T-helper 1 cell treated with Interleukin-12 subunit alpha and Interleukin-12 subunit beta and Interleukin-4 antibody, amounts not matched to agents 30 μg/mL and 1 μg/mL, for 36 hours (primary cell): ENCODE measurements around the gene HIPK2.

Experiments
- H3K27ac Mint-ChIP-seq: one replicate; pipeline ENCODE4 v1.8.0; 2021; ENCODE audit warnings: mild to moderate bottlenecking, mixed read lengths
- H3K27me3 Mint-ChIP-seq: one replicate; pipeline ENCODE4 v1.8.0; 2021; ENCODE audit warnings: low read depth, mixed read lengths
- H3K36me3 Mint-ChIP-seq: one replicate; pipeline ENCODE4 v1.8.0; 2021; ENCODE audit warnings: low read depth, mixed read lengths
- H3K4me1 Mint-ChIP-seq: one replicate; pipeline ENCODE4 v1.8.0; 2021; ENCODE audit warnings: low read depth, mixed read lengths
- H3K4me3 Mint-ChIP-seq: one replicate; pipeline ENCODE4 v1.8.0; 2021; ENCODE audit warnings: mild to moderate bottlenecking, moderate library complexity, mixed read lengths
- H3K9me3 Mint-ChIP-seq: one replicate; pipeline ENCODE4 v1.8.0; 2021; ENCODE audit warnings: mixed read lengths

Gene HIPK2

DNA sequence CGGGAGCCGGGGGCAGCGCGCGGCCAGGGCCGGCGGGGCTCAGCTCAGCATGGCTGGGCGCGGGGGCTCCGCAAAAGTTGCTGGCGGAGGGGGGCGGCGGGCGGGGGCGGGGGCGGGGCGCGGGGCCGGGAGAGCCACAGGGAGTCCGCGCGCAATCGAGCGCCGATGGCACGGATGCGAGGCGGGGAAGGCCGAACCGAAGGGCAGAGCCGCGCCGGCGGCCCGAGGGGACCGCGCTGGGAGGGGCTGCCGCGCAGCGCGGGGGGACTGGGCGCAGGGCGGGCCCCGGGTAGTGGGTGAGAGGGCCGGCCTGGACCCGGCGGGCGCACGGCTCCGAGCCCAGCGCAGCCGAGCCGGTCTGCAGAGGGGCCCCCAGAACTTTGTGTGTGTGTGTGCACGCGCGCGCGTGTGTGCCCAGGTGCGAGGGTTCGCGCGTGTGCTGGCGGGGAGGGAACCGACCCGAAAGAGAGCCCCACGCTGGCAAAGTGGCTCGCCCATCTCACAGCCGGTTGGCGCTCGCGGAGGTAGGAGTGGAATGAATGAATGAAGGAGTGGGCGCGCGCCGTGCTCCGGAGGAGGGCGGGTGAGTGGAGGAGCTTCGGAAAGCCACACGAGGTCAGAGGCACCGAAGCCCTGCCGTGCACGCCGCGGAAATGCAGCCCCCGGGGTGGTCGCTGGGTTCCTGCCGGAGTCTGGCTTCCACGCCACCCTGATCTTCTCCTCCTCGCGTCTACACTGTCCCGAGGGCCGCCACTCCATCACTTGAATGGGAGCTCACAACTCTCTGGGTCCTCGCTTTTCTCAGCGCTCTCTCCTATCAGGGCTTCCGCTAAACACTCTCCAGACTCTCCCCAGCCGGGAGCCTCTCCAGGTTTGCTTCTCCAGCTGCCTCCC, at the start of gene HIPK2:
TSS of gene HIPK2 (minus strand) at position 51 of the 894 bp plus-strand sequence. CDS start 375 bp downstream, outside the sequence.
- peaks cover 26% of the 10 kb centered on the region for H3K27me3 Mint-ChIP-seq
- H3K4me1 Mint-ChIP-seq, result peaks cover 37% of the 10 kb centered on the region
- H3K9me3 Mint-ChIP-seq, result no peaks in the 10 kb centered on the region
- peaks cover 5% of the 10 kb centered on the region for H3K36me3 Mint-ChIP-seq
- H3K4me3 Mint-ChIP-seq, result peak within 1 kb of the TSS; percentile 99
- peak within 1 kb of the TSS; percentile 97 for H3K27ac Mint-ChIP-seq

DNA sequence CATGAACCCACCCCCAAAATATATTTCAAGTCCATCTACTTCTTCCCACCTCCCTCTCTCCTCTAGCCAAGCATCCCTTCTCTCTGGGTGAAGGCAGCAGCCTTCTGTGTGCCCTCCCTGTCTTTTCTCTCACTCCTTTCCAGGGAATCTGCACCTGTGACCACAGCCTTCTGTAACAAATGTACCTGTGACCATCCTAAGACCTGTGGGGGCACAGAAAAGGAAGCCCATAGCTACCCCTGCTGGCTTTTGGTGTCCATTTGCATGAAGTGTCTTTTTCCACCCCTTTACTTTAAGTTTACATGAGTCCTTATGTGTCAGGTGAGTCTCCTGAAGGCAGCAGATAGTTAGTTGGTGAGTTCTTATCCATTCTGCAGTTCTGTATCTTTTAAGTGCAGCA, 49.2 kb upstream of the HIPK2 start:
- H3K9me3 Mint-ChIP-seq, result no peaks in the 10 kb centered on the region
- H3K4me1 Mint-ChIP-seq, result peaks cover 33% of the 10 kb centered on the region

DNA sequence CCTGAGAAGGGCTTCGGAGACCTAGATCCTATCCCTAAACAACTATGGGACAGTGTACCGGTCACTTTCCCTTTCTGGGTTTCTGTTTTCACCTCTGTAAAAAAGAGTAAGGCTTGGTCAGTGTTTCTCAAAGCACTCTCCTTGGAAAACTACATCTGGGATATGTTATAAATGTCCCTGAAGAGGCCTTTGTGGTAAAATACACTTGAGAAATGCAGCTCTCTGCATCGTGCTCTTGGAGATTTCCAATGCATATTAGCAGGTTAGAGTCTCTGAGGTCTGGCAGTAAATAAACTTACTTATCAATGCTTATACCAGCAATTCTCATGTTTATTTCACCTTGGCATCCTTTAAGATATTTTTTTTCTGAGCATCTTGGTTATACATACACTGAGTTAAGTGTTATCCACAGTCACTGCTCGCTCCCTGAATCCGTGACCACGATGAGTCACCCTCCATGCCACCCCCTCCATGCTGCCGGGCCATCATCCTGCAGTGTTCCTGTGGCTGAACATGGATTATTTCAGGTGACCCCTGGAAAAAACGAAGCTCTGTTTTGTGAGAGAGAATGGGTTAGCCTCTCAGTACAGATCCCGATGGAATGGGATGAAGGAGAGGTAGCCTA, 48.0 kb upstream of the HIPK2 start:
- no peak overlapping the region for H3K27ac Mint-ChIP-seq
- peaks cover 27% of the 10 kb centered on the region for H3K4me1 Mint-ChIP-seq
- no peaks in the 10 kb centered on the region for H3K9me3 Mint-ChIP-seq
- H3K4me3 Mint-ChIP-seq, result no peak overlapping the region
- peaks cover 13% of the 10 kb centered on the region for H3K27me3 Mint-ChIP-seq
- H3K36me3 Mint-ChIP-seq, result peaks cover under 1% of the 10 kb centered on the region

More for the DNA sequence above, 49.2 kb upstream of the HIPK2 start:
- Mint-ChIP-seq H3K36me3 (peaks cover 4% of the 10 kb centered on the region), H3K27me3 (peaks cover 13% of the 10 kb centered on the region), H3K27ac (no peak overlapping the region), H3K4me3 (no peak overlapping the region)

DNA sequence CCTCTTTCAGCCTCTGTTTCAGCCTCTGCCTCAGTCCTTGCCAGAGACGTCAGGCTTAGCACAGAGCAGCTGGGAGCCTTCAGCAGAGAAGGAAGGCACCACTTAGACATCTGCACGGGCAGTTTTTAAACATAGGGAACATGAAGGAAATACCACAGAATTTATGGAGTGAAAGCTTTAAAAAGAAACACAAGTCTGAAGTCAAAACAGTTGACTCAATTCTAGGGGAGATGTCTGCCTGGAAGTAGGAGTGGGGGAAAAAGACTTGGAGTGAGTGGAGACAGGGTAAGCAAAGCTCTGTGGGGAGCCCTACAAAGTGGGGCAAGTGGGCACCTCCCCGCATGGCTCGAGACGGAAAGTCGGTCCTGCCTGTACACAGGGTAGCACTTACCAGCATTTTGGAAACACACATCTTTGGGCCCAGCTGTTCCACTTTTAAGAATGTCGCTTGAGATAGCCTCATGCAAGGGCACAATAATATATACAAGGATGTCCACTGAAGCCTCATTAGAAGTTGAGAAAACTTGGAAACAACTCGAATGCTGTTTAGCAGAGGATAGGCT, 46.2 kb upstream of the HIPK2 start:
- H3K27ac Mint-ChIP-seq, result no peak overlapping the region
- no peaks in the 10 kb centered on the region for H3K9me3 Mint-ChIP-seq
- H3K36me3 Mint-ChIP-seq, result no peaks in the 10 kb centered on the region
- H3K27me3 Mint-ChIP-seq, result peaks cover 13% of the 10 kb centered on the region
- no peak overlapping the region for H3K4me3 Mint-ChIP-seq
- H3K4me1 Mint-ChIP-seq, result peaks cover 12% of the 10 kb centered on the region

DNA sequence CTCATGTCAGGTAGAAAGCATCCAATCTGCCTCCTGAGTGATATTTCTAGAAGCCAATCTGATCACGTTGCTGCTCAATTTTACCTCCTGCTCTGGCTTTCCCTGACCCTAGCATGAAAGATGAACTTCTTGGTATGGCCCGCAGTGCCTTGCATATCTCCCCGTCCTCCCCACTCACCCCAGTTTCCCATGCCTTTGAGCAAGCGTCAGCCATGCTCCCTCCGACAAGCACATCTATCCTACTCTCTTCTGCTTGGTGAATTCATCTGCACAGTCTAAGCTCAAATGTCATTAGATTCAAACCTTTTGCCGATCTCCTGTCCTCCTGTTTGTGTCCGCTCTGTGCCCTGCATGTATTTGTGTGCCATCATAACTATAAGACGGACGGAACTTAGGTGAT, 45.1 kb upstream of the HIPK2 start:
- Mint-ChIP-seq H3K9me3 (no peaks in the 10 kb centered on the region), H3K4me1 (peaks cover 6% of the 10 kb centered on the region), H3K27ac (no peak overlapping the region), H3K27me3 (peaks cover 11% of the 10 kb centered on the region), H3K4me3 (no peak overlapping the region), H3K36me3 (no peaks in the 10 kb centered on the region)

GRCh38 chr7:139821349-139822105, 43.7 kb upstream of the HIPK2 start:
- no peaks in the 10 kb centered on the region for H3K36me3 Mint-ChIP-seq
- H3K9me3 Mint-ChIP-seq, result peaks cover 5% of the 10 kb centered on the region
- no peaks in the 10 kb centered on the region for H3K4me1 Mint-ChIP-seq
- H3K4me3 Mint-ChIP-seq, result no peak overlapping the region
- no peak overlapping the region for H3K27ac Mint-ChIP-seq
- H3K27me3 Mint-ChIP-seq, result no peaks in the 10 kb centered on the region

DNA sequence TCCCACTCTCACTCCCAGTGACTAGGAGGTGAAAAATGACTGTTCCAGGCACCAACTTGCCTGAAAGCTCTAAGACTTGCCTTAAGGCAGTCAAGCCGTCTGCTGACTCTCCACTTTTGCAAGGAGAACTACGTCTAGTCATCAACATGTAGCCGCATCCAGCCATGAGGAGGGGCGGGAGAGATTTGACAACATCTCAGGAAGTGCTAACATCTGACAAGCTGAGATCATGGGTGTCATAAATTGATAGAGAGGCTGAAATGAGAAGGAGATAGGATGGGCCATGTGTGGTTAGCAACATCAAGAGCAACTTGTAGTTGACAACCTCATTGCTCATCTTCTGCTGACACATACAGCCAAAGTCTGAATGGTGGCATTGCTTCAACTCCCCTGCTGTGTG, 42.3 kb upstream of the HIPK2 start:
- no peaks in the 10 kb centered on the region for H3K27me3 Mint-ChIP-seq
- no peak overlapping the region for H3K27ac Mint-ChIP-seq
- no peaks in the 10 kb centered on the region for H3K4me1 Mint-ChIP-seq
- H3K4me3 Mint-ChIP-seq, result no peak overlapping the region
- peaks cover 13% of the 10 kb centered on the region for H3K9me3 Mint-ChIP-seq
- H3K36me3 Mint-ChIP-seq, result peaks cover 2% of the 10 kb centered on the region

DNA sequence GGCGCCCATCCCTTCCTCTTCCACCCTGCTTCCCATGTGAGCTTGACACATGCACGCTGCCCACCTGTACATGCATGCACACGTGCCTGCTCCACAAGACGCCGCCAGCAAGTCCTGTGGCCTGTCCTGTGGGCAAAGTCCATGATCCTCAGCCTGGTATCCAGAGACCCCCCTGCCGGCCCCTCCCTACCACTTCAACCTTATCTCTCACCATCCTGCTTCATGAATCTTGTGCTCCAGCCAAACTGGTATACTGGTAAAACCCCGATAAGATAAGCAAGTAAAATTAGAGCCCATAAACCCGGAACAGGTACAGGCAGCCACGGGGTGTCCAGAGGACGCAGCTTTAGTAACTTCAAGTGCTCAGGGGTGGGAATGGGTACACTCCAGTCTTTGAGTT, 39.5 kb upstream of the HIPK2 start:
- no peak overlapping the region for H3K27ac Mint-ChIP-seq
- peaks cover 13% of the 10 kb centered on the region for H3K9me3 Mint-ChIP-seq
- H3K4me1 Mint-ChIP-seq, result peaks cover 4% of the 10 kb centered on the region
- no peaks in the 10 kb centered on the region for H3K27me3 Mint-ChIP-seq
- peaks cover 2% of the 10 kb centered on the region for H3K36me3 Mint-ChIP-seq
- no peak overlapping the region for H3K4me3 Mint-ChIP-seq

DNA sequence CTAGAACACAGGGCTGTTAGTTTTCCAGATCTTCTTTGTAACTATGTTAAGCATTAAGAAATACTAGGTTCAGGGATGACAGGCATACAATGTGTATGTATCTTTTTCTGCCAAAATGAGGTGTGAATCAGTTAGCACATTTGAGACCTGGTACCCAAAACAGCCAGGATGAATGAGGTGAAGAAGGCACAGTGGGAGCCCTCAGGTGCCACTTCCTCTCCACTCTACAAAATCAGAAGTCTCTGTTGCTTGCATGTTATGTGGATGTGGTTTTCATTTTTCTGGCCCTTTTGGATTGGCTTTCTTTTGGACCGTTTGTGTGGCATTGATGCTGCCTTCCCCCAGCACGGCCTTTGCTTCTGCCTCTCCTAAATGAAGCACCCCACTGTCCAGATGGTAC, 35.9 kb upstream of the HIPK2 start:
- Mint-ChIP-seq H3K27me3 (peaks cover under 1% of the 10 kb centered on the region), H3K9me3 (peaks cover 13% of the 10 kb centered on the region), H3K4me1 (peaks cover 6% of the 10 kb centered on the region), H3K36me3 (peaks cover 2% of the 10 kb centered on the region), H3K4me3 (no peak overlapping the region), H3K27ac (no peak overlapping the region)

GRCh38 chr7:139813151-139813550, 35.4 kb upstream of the HIPK2 start:
- H3K9me3 Mint-ChIP-seq, result peaks cover 13% of the 10 kb centered on the region
- no peak overlapping the region for H3K4me3 Mint-ChIP-seq
- peaks cover 6% of the 10 kb centered on the region for H3K4me1 Mint-ChIP-seq
- H3K27ac Mint-ChIP-seq, result no peak overlapping the region
- H3K36me3 Mint-ChIP-seq, result peaks cover 2% of the 10 kb centered on the region
- H3K27me3 Mint-ChIP-seq, result peaks cover 4% of the 10 kb centered on the region

- peaks cover 4% of the 10 kb centered on the region for H3K27me3 Mint-ChIP-seq
- peaks cover 13% of the 10 kb centered on the region for H3K9me3 Mint-ChIP-seq
- peaks cover 2% of the 10 kb centered on the region for H3K36me3 Mint-ChIP-seq
- peaks cover 6% of the 10 kb centered on the region for H3K4me1 Mint-ChIP-seq
- no peak overlapping the region for H3K27ac Mint-ChIP-seq
- H3K4me3 Mint-ChIP-seq, result no peak overlapping the region
Observed at GRCh38 chr7:139811066-139811465, 33.3 kb upstream of the HIPK2 start.

- no peaks in the 10 kb centered on the region for H3K36me3 Mint-ChIP-seq
- H3K9me3 Mint-ChIP-seq, result peaks cover 15% of the 10 kb centered on the region
- H3K4me3 Mint-ChIP-seq, result no peak overlapping the region
- peaks cover 4% of the 10 kb centered on the region for H3K27me3 Mint-ChIP-seq
- no peak overlapping the region for H3K27ac Mint-ChIP-seq
- H3K4me1 Mint-ChIP-seq, result peaks cover 6% of the 10 kb centered on the region
Observed at GRCh38 chr7:139808846-139809442, 31.1 kb upstream of the HIPK2 start.

- H3K9me3 Mint-ChIP-seq, result peaks cover 15% of the 10 kb centered on the region
- H3K27ac Mint-ChIP-seq, result no peak overlapping the region
- no peak overlapping the region for H3K4me3 Mint-ChIP-seq
- peaks cover 2% of the 10 kb centered on the region for H3K4me1 Mint-ChIP-seq
- peaks cover 4% of the 10 kb centered on the region for H3K27me3 Mint-ChIP-seq
- no peaks in the 10 kb centered on the region for H3K36me3 Mint-ChIP-seq
Observed at GRCh38 chr7:139808427-139808826, 30.6 kb upstream of the HIPK2 start.

DNA sequence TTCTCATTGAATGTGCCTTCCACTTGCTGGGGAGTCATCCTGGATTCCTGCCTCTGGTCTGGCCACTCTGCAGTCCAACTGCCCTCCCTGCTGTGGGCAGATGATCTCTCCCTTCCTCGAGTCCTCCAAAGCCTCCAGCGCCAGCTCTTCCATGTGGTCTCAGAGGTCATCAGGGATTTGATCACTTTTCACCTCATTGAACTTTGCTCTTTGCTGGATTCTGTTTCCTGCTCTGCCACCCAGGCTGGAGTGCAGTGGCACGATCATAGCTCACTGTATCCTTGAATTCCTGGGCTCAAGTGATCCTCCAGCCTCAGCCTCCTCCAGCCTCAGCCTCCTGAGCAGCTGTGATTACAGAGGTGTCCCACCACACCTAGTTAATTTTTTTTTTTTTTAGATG, 29.2 kb upstream of the HIPK2 start:
- H3K27me3 Mint-ChIP-seq, result peaks cover 8% of the 10 kb centered on the region
- no peaks in the 10 kb centered on the region for H3K36me3 Mint-ChIP-seq
- peaks cover 2% of the 10 kb centered on the region for H3K4me1 Mint-ChIP-seq
- no peak overlapping the region for H3K27ac Mint-ChIP-seq
- no peak overlapping the region for H3K4me3 Mint-ChIP-seq
- peaks cover 25% of the 10 kb centered on the region for H3K9me3 Mint-ChIP-seq
